GM18858 (cell line): ENCODE results near the gene TNS4.

Experiments
- ATAC-seq: cut with Tn5 transposase; IDR thresholded peaks from one replicate; pipeline ENCODE4 v1.9.1; 2021; ENCODE audit not compliant: unreplicated experiment

The TNS4 gene

GRCh38 chr17:40536295-40537171 is 35.1 kb upstream of the TNS4 start:
- ATAC-seq, result no peak

- ATAC-seq, result no peak
Measured at GRCh38 chr17:40535924-40536294, 34.5 kb upstream of the TNS4 start.

GRCh38 chr17:40535438-40535837 is 34.0 kb upstream of the TNS4 start:
- no peak for ATAC-seq

GRCh38 chr17:40534371-40535189 is 33.2 kb upstream of the TNS4 start:
- ATAC-seq, result no peak

- ATAC-seq, result no peak
Measured at GRCh38 chr17:40533896-40534295, 32.5 kb upstream of the TNS4 start.

GRCh38 chr17:40532520-40533253 is 31.3 kb upstream of the TNS4 start:
- no peak for ATAC-seq

- ATAC-seq, result no peak
Measured at GRCh38 chr17:40531051-40531991, 29.9 kb upstream of the TNS4 start.

- no peak for ATAC-seq
Measured at GRCh38 chr17:40530531-40530994, 29.1 kb upstream of the TNS4 start.

- no peak for ATAC-seq
Measured at GRCh38 chr17:40529991-40530390, 28.6 kb upstream of the TNS4 start.

GRCh38 chr17:40528692-40529417 is 27.4 kb upstream of the TNS4 start:
- no peak for ATAC-seq

GRCh38 chr17:40526668-40527067 is 25.2 kb upstream of the TNS4 start:
- ATAC-seq, result no peak

- ATAC-seq, result no peak
Measured at GRCh38 chr17:40525294-40525693, 23.9 kb upstream of the TNS4 start.

GRCh38 chr17:40524243-40524965 is 23.0 kb upstream of the TNS4 start:
- ATAC-seq, result no peak

GRCh38 chr17:40522961-40523310 is 21.5 kb upstream of the TNS4 start:
- no peak for ATAC-seq

GRCh38 chr17:40522250-40522960 is 21.0 kb upstream of the TNS4 start:
- ATAC-seq, result no peak

GRCh38 chr17:40520991-40521453 is 19.6 kb upstream of the TNS4 start:
- ATAC-seq, result no peak

GRCh38 chr17:40519089-40519775 is 17.8 kb upstream of the TNS4 start:
- no peak for ATAC-seq
